ENCODE results near the gene CKAP4.
A peak's percentile ranks its signal among the peaks of the same experiment; 100 is the strongest.
"Not testable (repeated sequence)": the region's sequence is repeated elsewhere in the genome, so short reads cannot be mapped to it uniquely, and the experiment has no call there.

The CKAP4 gene, protein sequence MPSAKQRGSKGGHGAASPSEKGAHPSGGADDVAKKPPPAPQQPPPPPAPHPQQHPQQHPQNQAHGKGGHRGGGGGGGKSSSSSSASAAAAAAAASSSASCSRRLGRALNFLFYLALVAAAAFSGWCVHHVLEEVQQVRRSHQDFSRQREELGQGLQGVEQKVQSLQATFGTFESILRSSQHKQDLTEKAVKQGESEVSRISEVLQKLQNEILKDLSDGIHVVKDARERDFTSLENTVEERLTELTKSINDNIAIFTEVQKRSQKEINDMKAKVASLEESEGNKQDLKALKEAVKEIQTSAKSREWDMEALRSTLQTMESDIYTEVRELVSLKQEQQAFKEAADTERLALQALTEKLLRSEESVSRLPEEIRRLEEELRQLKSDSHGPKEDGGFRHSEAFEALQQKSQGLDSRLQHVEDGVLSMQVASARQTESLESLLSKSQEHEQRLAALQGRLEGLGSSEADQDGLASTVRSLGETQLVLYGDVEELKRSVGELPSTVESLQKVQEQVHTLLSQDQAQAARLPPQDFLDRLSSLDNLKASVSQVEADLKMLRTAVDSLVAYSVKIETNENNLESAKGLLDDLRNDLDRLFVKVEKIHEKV

DNA sequence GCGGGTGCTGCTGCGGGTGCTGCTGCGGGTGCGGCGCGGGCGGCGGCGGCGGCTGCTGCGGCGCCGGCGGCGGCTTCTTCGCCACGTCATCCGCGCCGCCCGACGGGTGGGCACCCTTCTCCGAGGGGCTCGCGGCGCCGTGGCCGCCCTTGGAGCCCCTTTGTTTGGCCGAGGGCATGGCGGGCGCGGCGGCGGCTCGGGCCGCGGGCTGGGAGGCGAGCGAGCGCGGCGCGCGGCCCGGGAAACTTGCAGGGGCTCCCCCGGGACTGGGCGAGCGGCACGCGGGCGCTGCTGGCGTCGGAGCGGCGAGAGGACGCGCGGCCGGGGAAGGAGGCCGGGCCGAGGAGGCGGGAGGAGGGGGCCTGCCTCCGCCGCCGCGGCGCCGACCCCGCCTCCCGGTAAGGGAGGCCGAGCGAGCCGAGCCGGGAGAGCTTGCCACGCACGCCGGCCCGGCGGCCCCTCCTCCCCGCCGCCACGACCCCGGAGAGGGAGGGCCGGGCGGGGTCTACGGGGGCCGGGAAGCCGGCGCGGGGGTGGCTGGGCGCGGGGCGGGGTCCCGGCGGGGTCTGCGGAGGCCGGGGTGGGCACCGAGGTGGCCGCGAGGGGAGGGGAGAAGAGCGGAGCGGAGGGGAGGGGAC lies at the start of gene CKAP4:
Gene CKAP4 (minus strand): TSS at position 347 of the 638 bp plus-strand sequence. CDS start 169 bp downstream, at position 178.
- peak; percentile 20 for DNase-seq

DNA sequence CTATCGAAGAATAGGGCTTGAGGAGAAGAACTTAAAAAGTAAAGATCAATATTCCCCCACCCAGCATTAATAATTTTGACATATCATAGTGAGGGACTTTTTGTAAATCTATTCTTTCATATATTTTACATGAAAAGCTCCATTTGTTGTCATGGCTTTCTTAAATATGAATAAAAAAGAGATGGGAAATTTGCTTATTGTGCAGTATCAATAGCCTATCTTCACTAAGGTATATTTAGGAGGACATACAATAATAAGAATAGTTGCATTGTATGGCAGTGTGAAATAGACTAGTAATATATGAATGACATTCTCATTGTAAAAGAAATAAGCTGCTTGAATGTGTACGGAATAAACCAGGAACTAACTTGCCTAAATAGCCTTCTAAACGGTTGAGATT lies 49.3 kb upstream of the CKAP4 start:
- no peak for DNase-seq

DNA sequence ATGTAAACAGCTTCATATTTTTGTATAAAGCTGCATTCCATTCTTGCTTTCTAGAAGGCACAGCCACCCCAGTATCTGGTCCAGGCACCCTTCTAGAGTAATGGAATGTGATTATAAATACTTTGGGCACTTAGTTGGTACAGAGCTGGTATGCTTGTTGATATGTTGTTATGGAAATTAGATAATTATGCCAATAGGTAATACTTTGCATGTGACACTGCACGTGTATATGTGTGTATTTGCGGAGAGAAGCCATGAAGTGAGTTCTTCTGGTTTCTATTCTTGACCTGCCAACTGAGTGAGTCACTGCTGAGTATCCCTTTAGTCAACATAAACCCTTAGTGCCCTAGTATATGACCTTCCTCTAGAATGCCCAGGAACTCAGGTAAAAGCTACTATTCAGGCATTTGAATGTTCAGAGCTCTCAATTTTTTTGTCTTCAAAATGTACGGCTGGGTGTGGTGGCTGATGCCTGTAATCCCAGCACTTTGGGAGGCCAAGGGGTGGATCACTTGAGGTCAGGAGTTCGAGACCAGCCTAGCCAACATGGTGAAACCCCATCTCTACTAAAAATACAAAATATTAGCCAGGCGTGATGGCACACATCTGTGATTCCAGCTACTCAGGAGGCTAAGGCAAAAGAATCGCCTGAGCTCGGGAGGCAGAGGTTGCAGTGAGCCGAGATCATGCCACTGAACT lies 48.5 kb upstream of the CKAP4 start:
- no peak for DNase-seq

DNA sequence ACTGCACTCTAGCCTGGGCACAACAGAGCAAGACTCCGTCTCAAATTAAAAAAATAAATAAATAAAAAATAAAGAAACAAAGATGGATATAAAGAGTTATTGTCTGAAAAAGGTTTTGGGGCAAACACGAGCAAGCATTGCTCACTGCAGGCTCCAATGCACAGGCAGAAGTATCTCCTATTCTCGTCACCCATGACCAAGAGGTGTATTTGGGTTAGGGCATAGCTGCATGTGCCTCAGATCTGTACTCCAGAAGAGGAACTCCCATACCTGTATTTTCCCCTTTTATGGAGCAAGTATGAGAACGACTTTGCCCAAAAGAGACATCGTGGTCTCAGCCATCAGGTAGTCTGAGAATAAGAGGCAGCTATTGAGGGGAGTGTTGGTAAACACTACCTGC lies 44.5 kb upstream of the CKAP4 start:
- no peak for DNase-seq

DNA sequence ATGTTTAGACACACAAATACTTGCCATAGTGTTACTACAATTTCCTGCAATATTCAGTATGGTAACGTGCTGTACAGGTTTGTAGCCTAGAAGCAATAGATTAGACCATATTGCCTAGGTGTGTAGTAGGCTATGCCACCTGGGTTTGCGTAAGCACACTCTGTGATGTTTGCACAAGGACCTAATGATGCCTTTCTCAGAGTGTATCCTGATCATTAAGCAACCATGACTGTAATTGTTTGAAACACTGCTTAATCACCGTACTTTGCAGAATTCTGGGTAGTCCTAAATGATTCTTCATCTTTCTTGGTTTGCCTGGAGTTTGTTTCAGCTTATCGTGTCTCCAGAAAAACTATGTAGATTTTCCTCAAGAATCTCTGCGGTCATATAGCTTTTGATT lies 43.5 kb upstream of the CKAP4 start:
- DNase-seq = no peak

DNA sequence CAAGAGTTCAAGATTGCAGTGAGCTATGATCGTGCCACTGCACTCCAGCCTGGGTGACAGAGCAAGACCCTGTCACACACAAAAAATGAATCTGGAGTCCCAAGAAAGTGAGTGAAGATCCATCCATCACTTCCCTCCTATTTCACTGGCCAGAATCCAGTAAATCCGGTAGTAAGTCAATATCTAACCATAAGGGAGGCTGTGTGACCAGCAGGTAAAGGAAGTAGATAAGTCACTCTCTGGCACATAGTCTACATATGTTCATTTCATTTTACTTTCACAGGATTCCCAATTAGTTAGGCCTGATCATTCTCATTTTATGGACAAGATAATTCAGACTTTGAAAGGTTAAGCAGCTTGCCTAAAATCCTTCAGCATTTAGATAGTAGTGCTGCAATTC lies 42.8 kb upstream of the CKAP4 start:
- no peak for DNase-seq

DNA sequence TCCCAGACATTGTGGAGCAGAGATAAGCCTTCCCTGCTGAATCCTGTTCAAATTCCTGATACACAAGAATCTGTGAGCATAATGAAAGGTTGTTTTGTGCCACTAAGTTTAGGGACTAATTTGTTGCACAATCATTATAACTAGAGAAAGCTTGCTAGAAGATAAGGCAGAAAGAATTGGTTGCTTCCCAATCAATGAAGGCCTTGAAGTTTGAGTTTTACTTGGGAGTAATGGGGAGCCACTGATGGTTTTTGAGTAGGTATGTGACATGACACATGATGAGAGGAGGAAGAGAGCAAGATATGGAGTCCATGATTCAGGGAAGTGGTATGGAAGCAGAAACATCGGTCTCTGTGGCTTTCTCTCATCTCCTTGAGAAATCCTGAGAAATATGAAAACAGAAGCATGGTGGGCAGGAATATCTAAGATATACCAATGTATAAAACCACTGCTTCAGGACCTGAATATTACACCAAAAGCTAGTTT lies 41.4 kb upstream of the CKAP4 start:
- no peak for DNase-seq

DNA sequence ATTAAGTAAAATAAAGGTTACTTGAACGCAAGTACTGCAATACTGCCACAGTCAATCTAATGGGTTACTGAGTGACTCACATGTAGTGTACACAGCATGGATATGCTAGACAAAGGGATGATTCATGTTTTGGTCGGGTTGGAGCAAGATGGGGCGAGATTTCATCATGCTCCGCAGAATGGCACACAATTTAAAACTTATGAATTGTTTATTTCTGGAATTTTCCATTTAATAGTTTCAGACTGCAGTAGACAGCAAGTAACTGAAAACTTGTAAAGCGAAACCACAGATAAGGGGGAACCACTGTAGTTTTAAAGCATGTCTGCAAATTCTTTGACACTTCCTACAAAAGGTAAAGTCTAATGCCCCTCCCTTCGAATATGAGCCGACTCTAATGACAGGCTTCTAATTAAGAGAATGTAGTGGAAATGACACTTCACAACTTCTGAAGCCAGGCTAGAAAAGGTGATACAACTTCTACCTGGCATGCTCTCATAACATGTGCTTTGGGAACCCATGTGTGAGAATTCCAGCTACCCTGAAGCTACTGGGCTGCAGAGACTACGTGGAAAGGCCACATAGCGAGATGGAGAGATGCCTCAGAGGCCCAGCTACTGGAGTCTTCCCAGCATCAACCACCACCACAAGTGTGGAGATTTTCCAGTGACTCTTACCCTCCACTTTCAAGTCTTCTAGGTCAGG lies 40.8 kb upstream of the CKAP4 start:
- no peak for DNase-seq

DNA sequence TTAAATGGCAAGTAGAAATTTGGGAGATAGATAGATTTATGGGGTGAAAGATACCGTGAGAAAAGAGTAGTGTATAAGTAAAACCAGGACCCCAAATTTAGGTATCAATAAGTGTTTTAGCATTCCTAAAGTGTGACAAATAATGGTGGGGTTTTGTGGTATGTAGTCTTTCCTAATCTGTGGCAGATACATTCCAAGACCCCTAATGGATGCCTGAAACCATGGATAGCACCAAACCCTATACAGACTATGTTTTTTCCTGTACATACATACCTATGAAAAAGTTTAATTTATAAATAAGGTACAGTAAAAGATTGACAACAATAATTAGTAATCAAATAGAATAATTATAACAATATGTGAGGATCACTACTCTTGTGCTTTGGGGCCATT lies 40.3 kb upstream of the CKAP4 start:
- no peak for DNase-seq

DNA sequence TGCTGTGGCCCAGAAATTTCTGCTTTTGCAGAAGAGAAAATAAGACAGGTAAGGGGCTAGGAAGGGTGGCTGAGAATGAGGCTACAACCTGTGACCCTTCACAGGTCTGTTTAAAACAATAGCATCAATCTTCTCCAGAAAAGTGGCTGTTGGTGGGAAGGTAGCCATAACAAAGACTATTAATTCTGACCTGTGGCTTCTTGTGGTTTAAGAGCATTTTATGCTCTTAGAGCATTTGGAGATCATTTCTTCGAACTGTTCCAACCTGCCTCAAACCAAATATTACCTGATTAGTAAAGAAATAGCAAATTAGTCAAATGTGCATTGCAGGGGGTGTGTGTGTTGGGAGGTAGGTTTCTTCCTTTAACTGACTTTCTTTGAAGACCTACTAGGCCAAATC lies 39.5 kb upstream of the CKAP4 start:
- DNase-seq = no peak

DNA sequence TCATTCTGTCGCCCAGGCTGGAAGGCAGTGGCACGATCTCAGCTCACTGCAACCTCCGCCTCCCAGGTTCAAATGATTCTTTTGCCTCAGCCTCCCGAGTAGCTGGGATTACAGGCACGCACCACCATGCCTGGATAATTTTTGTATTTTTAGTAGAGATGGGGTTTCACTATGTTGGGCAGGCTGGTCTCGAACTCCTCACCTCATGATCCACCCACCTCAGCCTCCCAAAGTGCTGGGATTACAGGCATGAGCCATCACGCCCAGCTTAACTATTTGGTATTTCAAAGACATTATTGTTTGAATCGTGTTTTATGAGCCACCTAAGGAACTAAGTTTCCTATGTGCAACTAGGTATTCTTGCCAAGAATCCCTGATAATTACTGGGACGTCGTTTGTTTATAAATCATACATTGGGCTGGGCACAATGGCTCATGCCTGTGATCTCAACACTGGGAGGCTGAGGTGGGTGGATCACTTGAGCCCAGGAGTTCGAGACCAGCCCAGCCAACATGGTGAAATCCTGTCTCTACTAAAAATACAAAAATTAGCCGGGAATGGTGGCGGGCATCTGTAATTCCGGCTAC lies 38.8 kb upstream of the CKAP4 start:
- DNase-seq = not testable (repeated sequence)

DNA sequence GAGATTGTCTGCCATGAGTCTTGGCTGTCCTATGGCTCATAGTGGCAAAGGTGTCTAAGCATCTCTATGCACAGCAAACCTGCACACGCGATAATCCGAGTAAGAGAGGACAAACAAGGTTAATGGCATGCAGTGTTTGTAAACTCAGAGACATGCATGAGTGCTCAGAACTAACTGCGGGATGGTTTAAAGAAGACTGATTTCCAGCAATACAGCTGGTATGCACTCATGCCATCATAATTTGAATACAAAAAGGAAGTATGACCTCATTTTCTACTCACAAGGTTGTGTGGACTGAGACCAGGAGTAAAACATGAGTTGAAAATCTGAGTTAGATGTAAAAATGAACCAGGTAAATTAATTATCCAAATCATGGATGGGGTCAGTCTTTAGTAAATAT lies 38.2 kb upstream of the CKAP4 start:
- DNase-seq = no peak

DNA sequence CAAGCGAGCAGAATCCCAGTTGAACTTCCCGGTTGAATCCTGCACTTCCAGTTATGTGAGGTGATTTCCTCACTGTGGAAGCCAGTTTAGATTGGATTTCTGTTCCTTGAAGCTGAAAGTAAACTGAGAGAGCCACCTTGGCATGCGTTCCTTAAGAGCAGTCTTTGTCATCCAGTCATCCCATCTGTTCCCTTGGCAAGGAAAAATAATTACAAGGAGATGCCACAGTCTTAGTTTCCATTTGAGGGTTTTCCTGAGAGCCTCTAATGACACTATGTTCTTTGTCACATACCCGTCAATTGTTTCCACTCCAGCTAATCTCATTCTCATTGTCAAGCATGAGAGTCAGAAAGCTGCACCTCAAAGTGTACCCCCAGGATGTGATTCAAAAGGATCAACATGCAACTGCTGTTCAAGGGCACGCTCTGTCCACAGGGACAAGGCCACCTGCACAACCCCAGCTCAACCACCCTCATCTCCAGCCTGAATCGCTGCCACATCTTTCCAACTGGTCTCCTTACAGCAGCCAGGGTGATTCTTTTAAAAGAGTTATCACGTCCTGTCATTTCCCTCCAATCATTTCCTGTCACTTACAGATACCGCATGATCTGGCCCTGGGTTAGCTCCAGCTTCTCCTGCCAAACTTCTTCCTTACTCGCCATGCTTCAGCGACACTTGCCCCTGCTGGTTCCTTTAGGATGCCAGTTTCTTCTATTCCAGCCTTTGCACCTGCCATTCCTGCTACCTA lies 36.7 kb upstream of the CKAP4 start:
- DNase-seq = no peak

DNA sequence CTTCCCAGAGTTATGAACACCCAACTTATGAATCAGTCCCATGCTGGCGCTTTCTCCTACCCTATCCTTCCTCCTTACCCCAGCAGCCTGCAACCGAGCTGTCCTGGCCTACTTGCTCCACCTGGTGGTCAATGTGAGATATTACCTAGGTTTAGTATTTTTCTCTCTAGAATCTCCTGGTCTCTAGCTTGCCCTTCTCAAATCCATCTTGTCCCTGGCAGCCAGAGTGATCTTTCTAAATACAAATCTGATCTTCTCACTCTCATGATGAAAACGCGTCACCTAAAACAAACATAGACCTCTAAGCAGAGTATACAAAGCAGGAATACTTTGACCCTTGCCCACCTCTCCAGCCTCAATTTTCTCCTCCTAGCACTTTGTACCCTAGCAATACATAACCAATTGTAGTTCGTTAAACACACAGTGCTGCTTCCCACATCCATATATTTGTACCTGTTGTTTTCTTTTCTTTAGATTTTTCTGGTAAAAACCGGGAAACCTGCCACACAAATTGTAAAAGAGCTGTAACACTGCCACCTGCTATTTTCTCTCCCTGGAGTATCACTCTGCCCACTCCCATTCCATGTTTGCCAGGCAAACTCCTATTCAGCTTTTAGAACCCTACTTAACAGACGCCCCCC lies 34.8 kb upstream of the CKAP4 start:
- no peak for DNase-seq

DNA sequence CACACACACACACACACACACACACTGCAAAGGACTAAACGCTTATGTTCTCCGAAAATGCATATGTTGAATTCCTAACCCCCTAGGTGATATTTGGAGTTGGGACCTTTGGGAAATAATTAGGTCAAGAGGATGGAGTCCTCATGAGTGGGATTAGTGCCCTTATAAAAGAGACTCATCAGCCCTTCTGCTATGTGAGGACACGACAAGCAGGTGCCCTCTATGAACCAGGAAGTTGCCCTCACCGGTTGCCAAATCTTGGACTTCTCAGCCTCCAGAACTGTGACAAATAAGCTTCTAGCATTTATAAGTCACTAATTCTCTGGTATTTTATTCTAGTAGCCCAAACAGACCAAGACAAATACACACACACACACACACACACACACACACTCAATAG lies 34.0 kb upstream of the CKAP4 start:
- DNase-seq = no peak

DNA sequence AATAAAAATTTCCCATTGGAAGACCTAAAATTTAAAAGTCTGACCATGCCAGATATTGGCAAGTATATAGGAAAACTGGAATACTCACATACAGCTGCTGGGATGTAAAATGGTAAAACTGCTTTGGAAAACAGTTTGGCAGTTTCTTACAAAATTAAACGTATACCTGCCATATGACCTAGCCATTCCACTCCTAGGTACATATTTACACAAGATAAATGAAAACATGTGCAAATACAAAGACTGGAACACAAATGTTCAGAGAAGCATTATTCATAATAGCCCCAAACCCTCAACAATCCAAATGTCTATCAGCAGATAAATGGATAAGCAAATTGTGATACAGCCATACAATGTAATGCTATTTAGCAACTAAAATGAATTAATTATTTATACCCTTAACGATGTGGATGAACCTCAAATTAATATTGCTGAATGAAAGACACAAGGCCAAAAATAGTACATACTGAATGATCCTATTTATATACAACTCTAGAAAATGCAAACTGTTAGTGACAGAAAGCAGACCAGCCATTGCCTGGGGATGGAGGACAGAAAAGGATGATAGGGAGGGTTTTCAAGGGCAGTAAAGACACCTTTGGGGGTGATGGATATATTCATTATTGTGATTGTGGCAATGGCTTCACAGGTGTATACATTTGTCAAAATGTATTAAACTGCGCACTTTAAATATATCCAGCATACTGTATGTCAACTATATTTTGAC lies 33.4 kb upstream of the CKAP4 start:
- DNase-seq = no peak

DNA sequence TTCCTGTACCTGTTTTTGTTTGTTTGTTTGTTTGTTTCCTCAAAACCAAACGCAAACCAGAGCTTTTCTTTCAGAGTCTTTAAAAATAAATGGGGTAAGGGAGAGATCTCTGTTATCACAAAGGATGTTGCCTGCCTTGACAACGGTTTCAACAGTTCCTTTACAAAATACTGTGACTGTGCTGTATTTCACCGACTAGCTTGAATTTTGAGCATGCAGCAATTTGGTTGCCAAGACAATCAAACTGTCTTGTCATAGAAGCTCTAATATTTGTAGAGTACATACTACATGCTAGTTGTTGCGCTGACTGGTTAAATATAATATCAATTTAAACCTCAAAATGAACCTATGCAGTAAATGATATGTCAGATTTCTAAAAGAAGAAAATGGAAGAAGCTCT lies 32.3 kb upstream of the CKAP4 start:
- DNase-seq = no peak

DNA sequence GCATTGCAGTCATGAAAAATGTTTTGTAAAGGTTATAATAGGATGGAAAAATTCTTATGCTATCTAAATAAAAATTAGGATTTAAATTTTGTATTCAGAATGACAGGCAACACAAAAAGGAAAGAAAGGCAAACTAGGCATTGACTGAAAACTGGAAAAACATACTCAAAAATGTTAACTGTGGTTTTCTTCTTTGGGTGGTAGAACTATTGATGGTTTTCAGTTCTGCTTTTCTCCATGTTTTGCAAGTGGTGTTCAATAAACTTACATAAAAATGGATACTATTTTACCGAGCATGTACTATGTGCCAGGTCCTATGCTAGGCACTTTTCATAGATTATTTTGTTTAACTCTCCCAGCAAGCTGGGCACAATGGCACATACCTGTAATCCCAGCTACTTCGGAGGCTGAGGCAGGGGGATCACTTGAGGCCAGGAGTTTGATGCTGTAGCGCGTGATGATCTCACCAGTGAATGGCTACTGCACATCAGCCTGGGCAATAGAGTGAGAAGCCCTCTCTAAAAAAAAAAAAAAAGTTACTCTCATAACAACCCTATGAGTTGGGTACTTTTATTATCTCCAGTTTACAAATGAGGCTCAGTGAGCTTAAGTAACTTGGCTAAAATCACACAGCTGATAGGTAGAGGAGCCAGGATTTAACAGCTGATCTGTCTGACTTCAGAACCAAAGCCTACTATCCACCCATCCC lies 28.4 kb upstream of the CKAP4 start:
- DNase-seq = no peak

DNA sequence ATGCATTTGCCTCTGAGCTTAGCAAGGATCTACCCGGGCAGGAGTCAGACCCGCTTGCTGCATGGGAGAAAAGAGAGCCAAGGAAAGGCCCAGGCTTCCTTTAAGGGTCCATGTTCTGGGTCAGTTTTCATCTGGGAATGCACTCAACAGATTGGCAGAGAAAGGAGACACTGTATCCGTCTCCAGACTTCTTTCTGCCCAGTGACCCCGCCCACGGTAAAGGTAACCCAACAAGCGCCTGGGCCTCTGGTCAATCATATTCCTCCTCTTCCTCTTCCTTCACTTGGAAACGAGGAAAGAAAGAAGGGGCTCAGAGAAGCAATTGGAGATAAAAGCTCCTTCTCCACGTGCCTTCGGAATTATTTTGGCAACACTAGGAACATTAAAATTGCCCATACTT lies 27.6 kb upstream of the CKAP4 start:
- no peak for DNase-seq
